OCI-M1 (cell line): Measurements from ENCODE around the gene ERC2.

Experiments used
- DNase-seq: peaks from one replicate; lab custom pipeline; 2025; lab: John Stamatoyannopoulos, UW

The ERC2 gene

GRCh38 chr3:56424885-56425284 is 43.4 kb downstream of the ERC2 start:
- no peak for DNase-seq

DNA sequence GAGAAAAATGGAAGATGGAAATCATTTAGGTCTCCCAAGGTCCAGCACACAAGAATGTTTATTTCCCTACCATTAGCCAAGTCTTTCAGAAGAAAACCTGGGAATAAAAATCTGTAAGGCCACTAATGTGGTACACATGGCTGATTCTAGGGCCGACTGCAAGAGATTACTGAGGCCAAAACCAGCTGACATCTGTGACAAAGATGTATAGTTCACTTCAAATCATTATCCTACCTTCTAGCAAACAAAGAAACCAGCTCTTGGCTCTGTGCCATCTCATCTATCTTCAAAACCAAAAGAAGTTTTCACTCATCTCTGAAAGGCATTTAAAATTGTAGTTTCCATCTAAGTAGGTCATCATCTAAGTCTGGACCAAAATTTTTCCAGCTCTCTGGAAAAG is 43.9 kb downstream of the ERC2 start:
- DNase-seq: no peak

GRCh38 chr3:56423661-56424099 is 44.6 kb downstream of the ERC2 start:
- no peak for DNase-seq

DNA sequence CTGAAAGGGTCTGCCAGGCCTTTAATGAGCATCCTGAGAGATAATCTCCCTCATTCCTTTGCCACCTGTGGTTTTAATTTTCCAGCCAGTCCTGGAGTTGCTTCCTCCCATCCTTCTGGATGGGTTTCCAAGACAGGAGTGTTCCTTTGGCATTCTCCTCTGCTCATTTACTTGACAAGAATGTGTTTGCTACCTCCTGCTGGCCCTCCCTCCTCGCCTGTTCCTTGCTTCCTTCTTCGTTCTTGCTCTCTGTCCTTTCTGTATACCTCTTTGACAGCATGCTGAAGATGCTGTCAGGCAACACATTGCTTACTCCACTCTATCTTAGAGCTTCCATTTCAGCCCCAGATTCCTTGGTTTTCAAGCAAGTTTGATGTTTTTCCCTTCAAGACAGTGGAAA is 46.0 kb downstream of the ERC2 start:
- no peak for DNase-seq

- DNase-seq: no peak
Observed at GRCh38 chr3:56421205-56421604, 47.1 kb downstream of the ERC2 start.

DNA sequence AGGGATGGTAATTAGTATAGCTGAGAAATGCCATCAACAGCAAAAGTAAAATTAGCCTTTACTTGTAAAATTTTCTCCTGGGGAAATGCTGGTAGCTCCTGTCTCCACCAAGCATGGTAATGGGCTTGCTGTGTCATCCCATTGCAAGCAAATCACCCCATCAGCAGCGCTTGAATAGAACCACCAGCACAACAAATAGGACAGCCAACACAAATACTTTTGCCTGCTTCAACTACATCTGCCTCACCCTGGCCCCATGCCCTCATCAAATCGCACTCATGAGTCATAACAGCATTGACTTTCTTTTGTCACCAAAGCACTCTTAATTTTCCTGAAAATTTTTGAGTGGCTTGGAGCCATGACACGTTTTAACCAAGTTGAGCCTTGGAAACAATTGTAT is 52.6 kb downstream of the ERC2 start:
- no peak for DNase-seq

- no peak for DNase-seq
Observed at GRCh38 chr3:56413911-56414310, 54.4 kb downstream of the ERC2 start.

DNA sequence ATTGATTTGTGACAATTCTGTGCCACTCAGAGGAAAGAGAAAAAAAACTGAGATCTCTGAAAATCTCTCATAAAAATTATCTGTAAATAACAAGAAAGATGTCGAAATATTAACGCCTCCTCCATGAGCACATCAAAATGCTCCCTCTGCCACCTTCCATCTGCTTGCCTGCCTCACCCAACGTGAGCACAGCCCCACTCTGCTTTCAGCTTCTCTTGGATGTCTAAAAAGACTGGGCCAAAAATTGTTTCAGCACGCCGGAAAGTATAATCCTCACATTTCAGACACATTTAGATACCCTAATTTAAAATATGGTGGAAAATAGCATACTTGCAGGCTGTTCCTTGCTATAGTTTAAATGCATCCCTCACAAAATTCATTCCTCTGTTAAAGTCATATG is 57.1 kb downstream of the ERC2 start:
- DNase-seq: no peak

- no peak for DNase-seq
Observed at GRCh38 chr3:56410576-56410975, 57.7 kb downstream of the ERC2 start.

DNA sequence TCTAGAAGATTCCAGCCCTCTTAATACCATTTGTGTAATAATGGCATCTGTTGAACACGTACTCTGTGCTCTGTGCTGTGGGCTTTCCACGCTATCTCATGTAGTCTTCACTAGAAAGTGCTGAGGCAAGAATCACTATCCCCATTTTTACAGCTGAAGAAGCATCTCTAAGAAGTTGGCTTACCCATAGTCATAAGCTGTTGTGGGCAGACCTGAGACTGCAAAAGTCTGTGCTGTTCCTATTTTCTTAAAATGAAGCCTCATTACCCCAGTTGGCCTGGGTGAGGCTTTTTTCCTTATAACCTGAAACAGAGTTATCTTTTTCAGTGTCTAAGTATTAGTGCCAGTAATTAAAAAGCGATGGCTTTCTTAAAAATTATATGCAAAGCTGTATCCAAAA is 58.5 kb downstream of the ERC2 start:
- DNase-seq: no peak

- no peak for DNase-seq
Observed at GRCh38 chr3:56408761-56409196, 59.5 kb downstream of the ERC2 start.

DNA sequence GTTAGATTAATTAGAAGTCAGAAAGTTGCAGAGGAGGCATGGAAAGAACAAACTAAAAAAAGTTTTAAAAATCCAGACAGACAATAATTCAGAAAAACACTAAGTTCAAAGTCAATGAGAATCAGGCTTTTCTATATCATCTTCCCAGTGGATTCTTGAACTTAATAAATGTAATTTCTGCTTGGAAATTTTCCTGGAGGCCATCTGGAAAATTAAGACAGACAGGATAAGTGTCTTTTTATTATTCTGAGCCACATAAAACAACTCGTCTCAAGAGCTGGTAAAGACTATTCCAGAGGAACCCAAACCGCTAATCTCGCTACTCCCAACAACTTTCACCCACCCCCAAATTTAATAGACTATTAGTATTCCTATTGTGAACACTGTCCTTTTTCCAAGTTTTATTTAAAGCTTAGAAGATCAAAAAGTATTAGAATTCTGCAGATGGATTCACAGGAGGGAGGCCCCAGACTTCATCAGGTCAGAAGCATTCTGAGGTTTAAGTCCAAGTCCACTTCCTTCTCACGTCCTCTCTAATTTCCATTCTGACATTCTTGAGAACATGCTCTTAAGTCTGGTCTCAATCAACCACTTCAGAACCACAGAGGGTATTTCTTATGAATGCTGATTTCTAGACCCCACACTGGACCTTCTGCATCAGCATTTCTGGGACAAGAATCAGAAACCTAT is 61.3 kb downstream of the ERC2 start:
- no peak for DNase-seq

DNA sequence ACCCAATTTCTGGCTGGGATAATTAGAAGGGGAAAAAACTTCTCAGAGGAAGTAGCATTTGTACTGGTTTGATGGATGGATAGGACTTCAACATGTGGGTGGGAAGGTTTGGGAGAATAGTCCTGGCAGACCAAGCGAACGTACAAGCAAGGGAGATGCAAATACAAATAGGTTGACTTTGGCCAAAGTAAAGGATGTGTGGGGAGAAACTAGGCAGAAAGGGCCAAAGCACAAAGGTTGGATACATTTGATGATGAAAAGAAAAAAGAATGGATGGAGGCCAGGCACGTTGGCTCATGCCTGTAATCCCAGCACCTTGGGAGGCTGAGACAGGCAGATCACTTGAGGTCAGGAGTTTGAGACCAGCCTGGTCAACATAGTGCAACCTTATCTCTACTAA is 63.4 kb downstream of the ERC2 start:
- no peak for DNase-seq

GRCh38 chr3:56398659-56399058 is 69.6 kb downstream of the ERC2 start:
- DNase-seq: no peak

- DNase-seq: no peak
Observed at GRCh38 chr3:56397798-56398197, 70.5 kb downstream of the ERC2 start.

DNA sequence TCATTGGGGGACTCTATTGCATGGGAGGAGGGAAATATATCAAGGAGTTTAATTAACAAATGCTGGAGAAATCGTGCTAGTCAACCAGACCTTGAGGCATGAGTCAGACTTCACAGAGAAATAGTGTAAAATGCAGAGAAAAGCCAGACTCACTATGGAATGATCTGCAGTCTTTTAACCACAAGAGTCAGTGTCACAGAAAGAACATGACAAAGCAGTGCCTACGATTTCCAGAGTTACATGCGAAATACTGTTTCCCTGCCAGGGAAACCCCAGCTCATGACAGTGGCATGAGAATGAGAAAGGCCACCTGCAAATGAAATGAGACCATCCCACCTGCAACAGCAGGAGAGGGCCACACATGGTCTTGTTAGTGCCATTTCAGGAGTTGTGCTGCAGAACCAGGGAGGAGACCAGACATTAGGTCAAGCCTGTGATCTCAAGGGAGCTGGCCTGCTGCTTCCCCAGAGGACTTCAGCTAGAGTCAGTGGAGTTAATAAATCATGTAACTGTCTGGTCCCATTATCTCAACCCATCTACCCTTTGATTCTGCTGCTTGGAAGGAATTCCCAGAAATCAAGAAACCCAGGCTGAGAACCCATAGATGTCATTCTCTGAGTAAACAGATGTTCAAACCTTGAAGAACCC is 79.0 kb downstream of the ERC2 start:
- DNase-seq: no peak

DNA sequence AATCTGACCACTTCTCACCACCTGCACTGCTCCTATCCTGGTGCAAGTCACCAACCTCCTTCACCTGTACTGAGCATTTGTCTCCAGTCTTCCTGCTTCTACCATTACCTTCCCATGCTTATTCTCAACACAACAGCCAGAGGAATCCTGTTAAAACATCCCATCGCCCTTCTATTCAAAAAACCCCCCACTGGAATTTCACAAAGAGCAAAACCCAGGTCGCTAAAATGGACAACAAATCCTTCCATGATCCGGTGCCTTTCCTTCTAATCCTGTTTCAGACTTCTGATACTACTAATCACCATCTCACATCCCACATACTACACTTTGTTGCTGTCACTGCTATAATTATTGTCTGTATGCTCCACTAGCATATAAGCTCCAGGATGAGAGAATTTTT is 85.2 kb downstream of the ERC2 start:
- no peak for DNase-seq

- DNase-seq: no peak
Observed at GRCh38 chr3:56379723-56380287, 88.5 kb downstream of the ERC2 start.

DNA sequence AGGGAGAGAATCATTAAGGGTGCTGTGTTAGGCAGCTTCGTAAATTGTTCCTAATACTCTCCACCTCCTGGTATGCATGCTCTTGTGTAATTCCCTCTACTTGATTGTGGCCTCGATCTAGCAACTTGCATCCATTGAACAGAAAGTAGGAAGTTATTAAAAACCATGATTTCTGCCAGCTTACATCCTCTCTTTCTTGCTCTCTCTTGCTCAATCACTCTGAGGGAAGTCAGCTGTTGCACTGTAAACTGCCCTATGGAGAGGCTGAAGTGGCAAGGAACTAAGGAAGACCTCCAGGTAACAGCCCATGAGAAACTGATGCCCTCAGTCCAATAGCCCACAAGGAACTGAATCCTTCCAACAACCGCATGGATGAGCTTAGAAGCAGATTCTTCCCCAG is 92.6 kb downstream of the ERC2 start:
- DNase-seq: no peak

- DNase-seq: no peak
Observed at GRCh38 chr3:56373386-56373785, 94.9 kb downstream of the ERC2 start.

- DNase-seq: no peak
Observed at GRCh38 chr3:56370991-56371775, 97.1 kb downstream of the ERC2 start.

DNA sequence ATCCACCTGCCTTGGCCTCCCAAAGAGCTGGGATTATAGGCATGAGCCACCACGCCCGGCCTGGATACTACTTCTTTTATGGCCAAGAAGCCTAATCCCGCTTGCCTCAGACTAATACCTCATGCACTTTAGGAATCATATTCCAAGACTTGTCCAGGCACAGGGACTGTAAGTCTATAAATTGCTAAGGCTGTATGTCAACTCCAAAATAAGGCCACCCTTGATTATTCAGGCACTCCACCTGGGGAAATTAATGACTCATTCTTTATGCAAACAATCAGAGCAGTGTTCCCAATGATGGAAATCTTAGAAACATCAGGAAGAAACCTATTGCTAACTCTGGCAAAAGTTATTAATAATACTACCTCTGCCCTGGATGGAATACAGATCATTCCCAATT is 98.4 kb downstream of the ERC2 start:
- no peak for DNase-seq

- DNase-seq: no peak
Observed at GRCh38 chr3:56368846-56369245, 99.4 kb downstream of the ERC2 start.
